Measurements from ENCODE around the gene CCDC171. TPM values are rescaled to one million over a fixed set of nuclear protein-coding genes. Genes with fewer than 3 reads are reported as not detected.

Gene CCDC171
- total and polyA plus RNA-seq, 2 experiments from 2014 or later = 4.4 to 5.1 TPM

GRCh38 chr9:16013366-16013765, 460.5 kb downstream of the CCDC171 start:
- H3K9me3 Mint-ChIP-seq = peaks cover 6% of the 10 kb centered on the region; the same call in 2 of the 3 replicates
- no peak overlapping the region for H3K27ac ChIP-seq (ENCODE audit: low read depth)
- no peaks in the 10 kb centered on the region for H4K20me1 ChIP-seq (replicated peaks; ENCODE audit: insufficient read depth)
- H3K4me1 ChIP-seq (ENCODE audit: insufficient read depth) = no peaks in the 10 kb centered on the region
- no peaks in the 10 kb centered on the region for H3K36me3 Mint-ChIP-seq (ENCODE audit: low read depth)
- H3K79me2 ChIP-seq (replicated peaks; ENCODE audit: insufficient read depth) = no peaks in the 10 kb centered on the region
- H3K9me2 ChIP-seq (ENCODE audit: insufficient read depth) = peaks cover 8% of the 10 kb centered on the region; the same call in 1 of the 2 replicates
- H2AFZ ChIP-seq = no peak overlapping the region
- H3K4me2 ChIP-seq = no peak overlapping the region
- H3K27me3 Mint-ChIP-seq (ENCODE audit: insufficient read depth, low read depth, poor library complexity) = no peaks in the 10 kb centered on the region
- no peaks in the 10 kb centered on the region for H3K4me1 Mint-ChIP-seq
- DNase-seq (ENCODE audit: low spot score) (no peak), ATAC-seq (no peak)
- H3K27ac Mint-ChIP-seq = no peak overlapping the region
- H3K4me3 ChIP-seq = no peak overlapping the region
- no peak for TF ChIP-seq ZNF114 (CRISPR knock-in tag; IDR thresholded peaks at IDR 0.05)
- TF ChIP-seq, protein P1, sequence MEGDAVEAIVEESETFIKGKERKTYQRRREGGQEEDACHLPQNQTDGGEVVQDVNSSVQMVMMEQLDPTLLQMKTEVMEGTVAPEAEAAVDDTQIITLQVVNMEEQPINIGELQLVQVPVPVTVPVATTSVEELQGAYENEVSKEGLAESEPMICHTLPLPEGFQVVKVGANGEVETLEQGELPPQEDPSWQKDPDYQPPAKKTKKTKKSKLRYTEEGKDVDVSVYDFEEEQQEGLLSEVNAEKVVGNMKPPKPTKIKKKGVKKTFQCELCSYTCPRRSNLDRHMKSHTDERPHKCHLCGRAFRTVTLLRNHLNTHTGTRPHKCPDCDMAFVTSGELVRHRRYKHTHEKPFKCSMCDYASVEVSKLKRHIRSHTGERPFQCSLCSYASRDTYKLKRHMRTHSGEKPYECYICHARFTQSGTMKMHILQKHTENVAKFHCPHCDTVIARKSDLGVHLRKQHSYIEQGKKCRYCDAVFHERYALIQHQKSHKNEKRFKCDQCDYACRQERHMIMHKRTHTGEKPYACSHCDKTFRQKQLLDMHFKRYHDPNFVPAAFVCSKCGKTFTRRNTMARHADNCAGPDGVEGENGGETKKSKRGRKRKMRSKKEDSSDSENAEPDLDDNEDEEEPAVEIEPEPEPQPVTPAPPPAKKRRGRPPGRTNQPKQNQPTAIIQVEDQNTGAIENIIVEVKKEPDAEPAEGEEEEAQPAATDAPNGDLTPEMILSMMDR (conservative IDR thresholded peaks at IDR 0.05; ENCODE audit: low read depth in 2 of 2) = no peak
- no peak for TF ChIP-seq REST (IDR thresholded peaks at IDR 0.05; ENCODE audit: unreplicated experiment)
- TF ChIP-seq CREB1 (CRISPR knock-in tag; IDR thresholded peaks at IDR 0.05; ENCODE audit: low read depth) = no peak
- TF ChIP-seq POLR2AphosphoS5 (IDR thresholded peaks at IDR 0.05; ENCODE audit: low read depth) = no peak
- TF ChIP-seq ZNF331 (CRISPR knock-in tag; IDR thresholded peaks at IDR 0.05; ENCODE audit: low read depth) = no peak
- no peak for TF ChIP-seq JUNB (IDR thresholded peaks at IDR 0.05; ENCODE audit: unreplicated experiment)
- no peak for TF ChIP-seq EZH2 (IDR thresholded peaks at IDR 0.05; ENCODE audit: low read depth, unreplicated experiment)
- no peak for TF ChIP-seq EZH2phosphoT487 (IDR thresholded peaks at IDR 0.05; ENCODE audit: unreplicated experiment)
- no peak for TF ChIP-seq STAT1 (IDR thresholded peaks at IDR 0.05; ENCODE audit: unreplicated experiment)
- no peak for TF ChIP-seq NANOG (IDR thresholded peaks at IDR 0.05; ENCODE audit: borderline replicate concordance)
- no peaks in the 10 kb centered on the region for H3F3A ChIP-seq (replicated peaks; ENCODE audit: low read depth)
- H3K4me3 Mint-ChIP-seq = no peak overlapping the region
- no peaks in the 10 kb centered on the region; the same call in 1 of the 2 replicates for H3K36me3 ChIP-seq (ENCODE audit: insufficient read depth)
- no peaks in the 10 kb centered on the region for H3K27me3 ChIP-seq (ENCODE audit: insufficient read depth)

DNA sequence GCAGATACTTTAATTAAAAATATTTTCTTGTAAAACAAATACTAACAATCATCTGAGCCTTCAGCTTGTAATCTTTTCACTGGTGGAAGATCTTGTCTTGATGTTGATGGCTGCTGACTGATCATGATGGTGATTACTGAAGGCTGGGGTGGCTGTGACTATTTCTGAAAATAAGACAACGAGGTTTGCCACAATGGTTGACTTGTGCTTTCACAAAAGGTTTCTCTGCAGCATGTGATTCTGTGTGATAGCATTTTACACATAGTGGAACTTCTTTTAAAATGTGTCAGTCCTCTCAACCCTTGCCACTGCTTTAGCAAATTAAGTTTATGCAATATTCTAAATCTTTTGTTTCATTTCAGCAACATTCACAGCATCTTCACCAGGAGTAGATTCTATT, 461.0 kb downstream of the CCDC171 start:
- no peak overlapping the region for H3K4me3 ChIP-seq
- no peak overlapping the region for H3K4me2 ChIP-seq
- no peaks in the 10 kb centered on the region for H3K27me3 ChIP-seq (ENCODE audit: insufficient read depth)
- no peaks in the 10 kb centered on the region for H3F3A ChIP-seq (replicated peaks; ENCODE audit: low read depth)
- H3K36me3 ChIP-seq (ENCODE audit: insufficient read depth) = no peaks in the 10 kb centered on the region; the same call in 1 of the 2 replicates
- Mint-ChIP-seq H3K9me3 (peaks cover 6% of the 10 kb centered on the region; the same call in 2 of the 3 replicates), H3K27ac (no peak overlapping the region), H3K4me1 (no peaks in the 10 kb centered on the region), H3K27me3 (ENCODE audit: insufficient read depth, low read depth, poor library complexity) (no peaks in the 10 kb centered on the region), H3K4me3 (no peak overlapping the region), H3K36me3 (ENCODE audit: low read depth) (no peaks in the 10 kb centered on the region)
- H3K4me1 ChIP-seq (ENCODE audit: insufficient read depth) = no peaks in the 10 kb centered on the region
- no peaks in the 10 kb centered on the region for H3K79me2 ChIP-seq (replicated peaks; ENCODE audit: insufficient read depth)
- no peak for DNase-seq (ENCODE audit: low spot score)
- peaks cover 8% of the 10 kb centered on the region; the same call in 1 of the 2 replicates for H3K9me2 ChIP-seq (ENCODE audit: insufficient read depth)
- no peaks in the 10 kb centered on the region for H4K20me1 ChIP-seq (replicated peaks; ENCODE audit: insufficient read depth)
- no peak overlapping the region for H3K27ac ChIP-seq (ENCODE audit: low read depth)
- ATAC-seq = no peak
- no peak overlapping the region for H2AFZ ChIP-seq
- no peak for TF ChIP-seq NANOG (IDR thresholded peaks at IDR 0.05; ENCODE audit: borderline replicate concordance)
- TF ChIP-seq, protein P2, sequence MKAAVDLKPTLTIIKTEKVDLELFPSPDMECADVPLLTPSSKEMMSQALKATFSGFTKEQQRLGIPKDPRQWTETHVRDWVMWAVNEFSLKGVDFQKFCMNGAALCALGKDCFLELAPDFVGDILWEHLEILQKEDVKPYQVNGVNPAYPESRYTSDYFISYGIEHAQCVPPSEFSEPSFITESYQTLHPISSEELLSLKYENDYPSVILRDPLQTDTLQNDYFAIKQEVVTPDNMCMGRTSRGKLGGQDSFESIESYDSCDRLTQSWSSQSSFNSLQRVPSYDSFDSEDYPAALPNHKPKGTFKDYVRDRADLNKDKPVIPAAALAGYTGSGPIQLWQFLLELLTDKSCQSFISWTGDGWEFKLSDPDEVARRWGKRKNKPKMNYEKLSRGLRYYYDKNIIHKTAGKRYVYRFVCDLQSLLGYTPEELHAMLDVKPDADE (IDR thresholded peaks at IDR 0.05) = no peak
- no peak for TF ChIP-seq REST (IDR thresholded peaks at IDR 0.05; ENCODE audit: unreplicated experiment)
- no peak for TF ChIP-seq ZNF114 (CRISPR knock-in tag; IDR thresholded peaks at IDR 0.05)
- TF ChIP-seq CREB1 (CRISPR knock-in tag; IDR thresholded peaks at IDR 0.05; ENCODE audit: low read depth) = no peak
- no peak for TF ChIP-seq EZH2phosphoT487 (IDR thresholded peaks at IDR 0.05; ENCODE audit: unreplicated experiment)

All from GM23338 (cell line).